PC-9 (cell line): ENCODE measurements around the gene VEPH1. TPM values are rescaled to one million over a fixed set of nuclear protein-coding genes. Genes with fewer than 3 reads are reported as not detected.

Source experiments
- BruUV-seq: library from RNA; stranded (reverse); fragments of 400-500 nt; replicated peaks from 2 replicates; lab custom pipeline; 2021; lab: Mats Ljungman, UMichigan
- CTCF ChIA-PET: fragments of 300-600 bp; sonication (Branson Sonifier 250); formaldehyde crosslinking; loops from one replicate; lab custom pipeline; 2022; ENCODE audit warnings: antibody characterized with exemption; lab: Charles Lee
- POLR2A ChIA-PET: fragments of 300-600 bp; sonication (Branson Sonifier 250); formaldehyde crosslinking; loops from one replicate; lab custom pipeline; 2022; ENCODE audit warnings: antibody characterized with exemption; ENCODE audit not compliant: unreplicated experiment; lab: Charles Lee
- DNase-seq, 2 experiments: peaks; one replicate each; pipeline versions ENCODE4 v3.0.0 to v3.0.0-alpha.2; 2015 to 2022; ENCODE audit warnings: mixed read lengths in 1 of 2
- H2AFZ ChIP-seq: fragments of 200-600 bp; sonication (generic); 2 replicates; pipeline ENCODE4 v1.8.1; 2017; ENCODE audit warnings: antibody characterized with exemption
- H3F3A ChIP-seq: fragments of 200-600 bp; sonication (generic); 2 replicates; pipeline ENCODE4 v1.8.1; 2017; ENCODE audit warnings: antibody characterized with exemption, mild to moderate bottlenecking, low read depth; ENCODE audit not compliant: insufficient read depth
- H3K27ac ChIP-seq: fragments of 200-600 bp; sonication (generic); 2 replicates; pipeline ENCODE4 v1.6.1; 2016; ENCODE audit warnings: mixed run types
- H3K27me3 ChIP-seq: fragments of 200-600 bp; sonication (generic); 2 replicates; pipeline ENCODE4 v1.6.1; 2016; ENCODE audit warnings: low read depth, mixed run types; ENCODE audit not compliant: insufficient read depth
- H3K36me3 ChIP-seq: fragments of 200-600 bp; sonication (generic); 2 replicates; pipeline ENCODE4 v1.6.1; 2016; ENCODE audit warnings: low read depth, mixed run types
- H3K4me1 ChIP-seq: fragments of 200-600 bp; sonication (generic); replicated peaks from 2 replicates; pipeline ENCODE4 v1.6.1; 2016; ENCODE audit warnings: mixed run types; ENCODE audit not compliant: insufficient read depth
- H3K4me2 ChIP-seq: fragments of 200-600 bp; sonication (generic); 2 replicates; pipeline ENCODE4 v1.6.1; 2017; ENCODE audit warnings: mixed run types
- H3K4me3 ChIP-seq: fragments of 200-600 bp; sonication (generic); 2 replicates; pipeline ENCODE4 v1.6.1; 2016; ENCODE audit warnings: mixed run types
- H3K79me2 ChIP-seq: fragments of 200-600 bp; sonication (generic); 2 replicates; pipeline ENCODE4 v1.6.1; 2017; ENCODE audit warnings: low read depth, mixed run types
- H3K9me2 ChIP-seq: fragments of 200-600 bp; sonication (generic); 2 replicates; pipeline ENCODE4 v1.8.1; 2017; ENCODE audit warnings: mild to moderate bottlenecking; ENCODE audit not compliant: insufficient read depth
- H3K9me3 ChIP-seq: fragments of 200-600 bp; sonication (generic); 2 replicates; pipeline ENCODE4 v1.8.1; 2016; ENCODE audit warnings: low read depth; ENCODE audit not compliant: insufficient read depth
- H4K20me1 ChIP-seq: fragments of 200-600 bp; sonication (generic); 2 replicates; pipeline ENCODE4 v1.8.1; 2017; ENCODE audit not compliant: insufficient read depth
- EZH2 ChIP-seq: fragments of 200-600 bp; sonication (generic); IDR thresholded peaks from 2 replicates; pipeline ENCODE4 v1.8.0; 2017; ENCODE audit warnings: antibody characterized with exemption, low read depth
- intact Hi-C: fragments of 100-400 bp; cut with micrococcal nuclease; formaldehyde crosslinking; loops from one replicate; pipeline ENCODE4 v1.10.0; 2022; ENCODE audit not compliant: unreplicated experiment
- total RNA-seq: library from RNA; stranded (reverse); gene quantifications from 2 replicates; pipeline ENCODE4 v1.2.3, GENCODE V29; 2021
- TF ChIP-seq, protein P1 (sequence below): fragments of 200-600 bp; sonication (generic); conservative IDR thresholded peaks from 2 replicates; pipeline ENCODE4 v1.6.1; 2017; ENCODE audit warnings: mixed run types, antibody characterized with exemption, mild to moderate bottlenecking, moderate library complexity

VEPH1 gene
- total RNA-seq, 1 experiment from 2014 or later = 4.0 TPM

DNA sequence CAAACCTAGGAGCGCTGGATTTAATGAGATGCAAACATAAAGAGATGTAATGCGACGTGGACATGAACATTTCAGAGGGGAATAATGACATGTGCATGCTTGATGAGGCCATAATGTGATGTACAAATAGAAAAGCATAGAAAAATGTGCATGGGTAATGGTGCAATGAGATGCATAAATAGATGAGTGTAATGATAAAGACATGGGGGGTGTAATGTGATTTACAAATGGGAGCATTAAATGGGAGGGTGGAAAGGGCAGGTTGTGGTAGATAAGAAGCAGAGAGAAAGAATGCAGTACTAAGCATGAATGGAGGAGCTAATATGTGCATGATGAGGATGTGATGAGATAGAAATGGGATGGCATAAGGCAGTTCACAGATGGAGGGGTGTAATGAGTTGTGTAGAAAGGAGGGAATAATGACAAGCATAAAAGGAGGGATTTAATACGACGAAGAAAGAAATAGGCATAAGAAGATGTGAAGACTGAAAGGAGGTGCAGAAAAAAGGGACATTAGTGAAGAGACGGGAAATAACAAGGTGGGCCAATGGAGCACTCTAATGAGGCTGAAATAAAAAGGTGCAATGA is 205.8 kb downstream of the VEPH1 start:
- Histone ChIP-seq H2AFZ (no peak overlapping the region), H4K20me1 (no peaks in the 10 kb centered on the region), H3K4me3 (no peak overlapping the region), H3K36me3 (no peaks in the 10 kb centered on the region), H3K9me3 (no peaks in the 10 kb centered on the region), H3K27me3 (no peaks in the 10 kb centered on the region), H3K79me2 (no peaks in the 10 kb centered on the region), H3K27ac (no peak overlapping the region), H3K4me2 (no peak overlapping the region), H3F3A (no peaks in the 10 kb centered on the region), H3K4me1 (no peaks in the 10 kb centered on the region), H3K9me2 (no peaks in the 10 kb centered on the region)
- POLR2A ChIA-PET = no interaction called here
- intact Hi-C loops = no loop called here
- DNase-seq = no peak
- BruUV-seq = no TSS peak
- CTCF ChIA-PET = no interaction called here
- no peak for TF ChIP-seq EZH2
- TF ChIP-seq, protein P1, sequence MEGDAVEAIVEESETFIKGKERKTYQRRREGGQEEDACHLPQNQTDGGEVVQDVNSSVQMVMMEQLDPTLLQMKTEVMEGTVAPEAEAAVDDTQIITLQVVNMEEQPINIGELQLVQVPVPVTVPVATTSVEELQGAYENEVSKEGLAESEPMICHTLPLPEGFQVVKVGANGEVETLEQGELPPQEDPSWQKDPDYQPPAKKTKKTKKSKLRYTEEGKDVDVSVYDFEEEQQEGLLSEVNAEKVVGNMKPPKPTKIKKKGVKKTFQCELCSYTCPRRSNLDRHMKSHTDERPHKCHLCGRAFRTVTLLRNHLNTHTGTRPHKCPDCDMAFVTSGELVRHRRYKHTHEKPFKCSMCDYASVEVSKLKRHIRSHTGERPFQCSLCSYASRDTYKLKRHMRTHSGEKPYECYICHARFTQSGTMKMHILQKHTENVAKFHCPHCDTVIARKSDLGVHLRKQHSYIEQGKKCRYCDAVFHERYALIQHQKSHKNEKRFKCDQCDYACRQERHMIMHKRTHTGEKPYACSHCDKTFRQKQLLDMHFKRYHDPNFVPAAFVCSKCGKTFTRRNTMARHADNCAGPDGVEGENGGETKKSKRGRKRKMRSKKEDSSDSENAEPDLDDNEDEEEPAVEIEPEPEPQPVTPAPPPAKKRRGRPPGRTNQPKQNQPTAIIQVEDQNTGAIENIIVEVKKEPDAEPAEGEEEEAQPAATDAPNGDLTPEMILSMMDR = no peak

DNA sequence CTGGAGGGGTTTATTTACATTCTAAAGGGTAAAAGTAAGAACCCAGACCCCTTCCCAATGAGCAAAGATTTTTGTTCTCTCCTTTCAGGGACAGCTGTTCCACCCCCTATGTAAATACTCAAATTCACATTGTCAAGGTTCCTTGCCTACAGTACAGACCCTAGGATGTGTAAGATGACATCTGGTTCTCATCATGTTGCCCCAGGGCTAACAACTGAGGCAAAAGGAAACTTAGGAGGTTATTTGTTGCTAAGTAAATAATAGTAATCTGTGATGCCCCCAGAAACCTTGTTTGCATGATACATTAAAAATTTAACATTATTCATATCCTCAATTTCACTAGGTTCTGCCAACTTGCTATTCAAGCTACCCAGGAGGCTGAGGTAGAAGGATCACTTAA is 208.3 kb downstream of the VEPH1 start:
- no peak overlapping the region for H3K4me2 ChIP-seq
- H3K4me3 ChIP-seq = no peak overlapping the region
- no peak for TF ChIP-seq EZH2
- TF ChIP-seq, protein P1 = no peak
- H3K9me3 ChIP-seq = no peaks in the 10 kb centered on the region
- ChIA-PET POLR2A (no interaction called here), CTCF (no interaction called here)
- no TSS peak for BruUV-seq
- H3K27me3 ChIP-seq = no peaks in the 10 kb centered on the region
- H3K27ac ChIP-seq = no peak overlapping the region
- intact Hi-C loops = no loop called here
- H3K9me2 ChIP-seq = 0 out of 2 replicates have a peak, but pooled peaks cover 5% of the 10 kb centered on the region
- DNase-seq = no peak
- no peaks in the 10 kb centered on the region for H3K4me1 ChIP-seq
- no peaks in the 10 kb centered on the region for H4K20me1 ChIP-seq
- H3K36me3 ChIP-seq = no peaks in the 10 kb centered on the region
- no peaks in the 10 kb centered on the region for H3F3A ChIP-seq
- H3K79me2 ChIP-seq = no peaks in the 10 kb centered on the region
- no peak overlapping the region for H2AFZ ChIP-seq

DNA sequence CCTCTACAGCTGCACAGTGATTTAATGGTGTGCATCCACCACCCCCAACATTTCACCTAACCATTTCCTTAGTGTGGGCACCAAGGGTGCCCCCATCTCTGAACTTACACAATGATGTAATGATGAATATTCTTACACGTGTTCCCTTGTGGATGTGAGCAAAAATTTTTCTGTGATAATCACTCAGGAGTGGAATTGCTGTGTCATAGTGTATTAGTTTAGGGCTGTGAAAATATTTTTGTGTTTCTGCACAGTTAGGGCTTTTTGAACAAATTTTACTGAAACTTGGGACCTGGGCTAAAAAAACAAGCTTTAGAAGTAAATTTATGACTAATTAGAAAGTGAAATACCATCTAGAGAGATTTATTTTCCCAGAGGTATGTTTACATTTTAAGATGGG is 208.7 kb downstream of the VEPH1 start:
- Histone ChIP-seq H3K4me1 (no peaks in the 10 kb centered on the region), H3K27ac (no peak overlapping the region), H3K36me3 (no peaks in the 10 kb centered on the region), H3K79me2 (no peaks in the 10 kb centered on the region), H2AFZ (no peak overlapping the region), H4K20me1 (no peaks in the 10 kb centered on the region), H3K9me2 (0 out of 2 replicates have a peak, but pooled peaks cover 5% of the 10 kb centered on the region), H3K4me3 (no peak overlapping the region), H3K9me3 (no peaks in the 10 kb centered on the region), H3K4me2 (no peak overlapping the region), H3K27me3 (no peaks in the 10 kb centered on the region), H3F3A (no peaks in the 10 kb centered on the region)
- intact Hi-C loops = no loop called here
- CTCF ChIA-PET = no interaction called here
- POLR2A ChIA-PET = no interaction called here
- TF ChIP-seq, protein P1 = no peak
- TF ChIP-seq EZH2 = no peak
- no peak for DNase-seq
- BruUV-seq = no TSS peak
